ENCODE data around the gene DAP3.
A peak's percentile ranks its signal among the peaks of the same experiment; 100 is the strongest.
"Not testable (repeated sequence)": the region's sequence is repeated elsewhere in the genome, so short reads cannot be mapped to it uniquely, and the experiment has no call there.

Gene DAP3

DNA sequence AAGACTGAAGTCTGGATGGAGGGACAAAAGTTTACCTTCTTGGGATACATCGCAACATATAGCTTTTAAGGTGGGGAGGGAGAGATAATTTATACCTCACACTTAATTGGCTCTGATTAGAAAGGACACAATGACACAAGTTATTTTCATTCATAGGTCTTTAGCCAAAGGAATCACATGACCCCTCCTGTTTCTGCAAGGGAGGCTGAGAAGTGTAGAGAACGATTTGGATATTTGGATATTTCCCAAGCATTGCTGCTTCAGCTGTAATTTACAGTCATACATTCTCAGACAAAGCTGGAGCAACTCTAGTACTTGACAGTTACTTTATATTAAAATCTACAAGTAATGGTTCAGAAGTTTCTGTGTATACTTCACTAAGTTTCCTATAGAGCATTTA, 24.2 kb downstream of the DAP3 start:
- DNase-seq (ENCODE audit: low read depth) = no peak
- H3K4me3 ChIP-seq (ENCODE audit: low read depth, low read length) = no peak overlapping the region
- TF ChIP-seq, protein P1, sequence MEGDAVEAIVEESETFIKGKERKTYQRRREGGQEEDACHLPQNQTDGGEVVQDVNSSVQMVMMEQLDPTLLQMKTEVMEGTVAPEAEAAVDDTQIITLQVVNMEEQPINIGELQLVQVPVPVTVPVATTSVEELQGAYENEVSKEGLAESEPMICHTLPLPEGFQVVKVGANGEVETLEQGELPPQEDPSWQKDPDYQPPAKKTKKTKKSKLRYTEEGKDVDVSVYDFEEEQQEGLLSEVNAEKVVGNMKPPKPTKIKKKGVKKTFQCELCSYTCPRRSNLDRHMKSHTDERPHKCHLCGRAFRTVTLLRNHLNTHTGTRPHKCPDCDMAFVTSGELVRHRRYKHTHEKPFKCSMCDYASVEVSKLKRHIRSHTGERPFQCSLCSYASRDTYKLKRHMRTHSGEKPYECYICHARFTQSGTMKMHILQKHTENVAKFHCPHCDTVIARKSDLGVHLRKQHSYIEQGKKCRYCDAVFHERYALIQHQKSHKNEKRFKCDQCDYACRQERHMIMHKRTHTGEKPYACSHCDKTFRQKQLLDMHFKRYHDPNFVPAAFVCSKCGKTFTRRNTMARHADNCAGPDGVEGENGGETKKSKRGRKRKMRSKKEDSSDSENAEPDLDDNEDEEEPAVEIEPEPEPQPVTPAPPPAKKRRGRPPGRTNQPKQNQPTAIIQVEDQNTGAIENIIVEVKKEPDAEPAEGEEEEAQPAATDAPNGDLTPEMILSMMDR (conservative IDR thresholded peaks at IDR 0.05; ENCODE audit: low read depth, low read length) = no peak

DNA sequence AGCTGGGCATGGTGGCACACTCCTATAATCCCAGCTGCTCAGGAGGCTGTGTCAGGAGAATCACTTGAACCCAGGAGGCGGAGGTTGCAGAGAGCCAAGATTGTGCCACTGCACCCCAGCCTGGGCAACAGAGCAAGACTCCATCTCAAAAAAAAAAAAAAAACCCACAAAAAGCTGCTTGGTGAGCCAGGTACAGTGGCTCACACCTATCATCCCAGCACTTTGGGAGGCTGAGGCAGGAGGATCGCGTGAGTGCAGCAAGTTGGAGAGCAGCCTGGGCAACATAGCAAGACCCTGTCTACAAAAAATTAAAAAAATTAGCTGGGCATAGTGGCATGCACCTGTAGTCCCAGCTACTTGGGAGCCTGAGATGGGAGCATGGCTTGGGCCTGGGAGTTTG, 26.2 kb downstream of the DAP3 start:
- DNase-seq (ENCODE audit: low read depth); H3K4me3 ChIP-seq (ENCODE audit: low read depth, low read length): not testable (repeated sequence)

DNA sequence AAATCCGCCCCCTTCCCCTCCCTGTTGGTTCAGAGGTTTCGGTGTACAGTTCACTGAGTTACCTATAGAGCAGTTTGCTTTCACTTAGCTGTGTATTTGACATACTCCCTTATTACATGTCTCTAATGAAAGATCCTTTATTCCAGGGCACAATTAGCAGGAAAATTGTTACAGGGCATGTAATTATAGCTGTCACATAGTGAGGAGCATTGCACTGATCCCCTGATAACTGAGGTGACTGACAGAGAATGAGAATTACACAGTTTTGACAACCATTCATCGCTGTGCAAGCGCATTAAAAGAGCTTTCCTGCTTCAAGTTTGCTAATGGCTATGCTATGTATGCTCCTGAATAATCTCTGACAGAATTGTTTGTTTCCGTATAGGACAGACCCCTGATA, 26.9 kb downstream of the DAP3 start:
- TF ChIP-seq, protein P1 (conservative IDR thresholded peaks at IDR 0.05; ENCODE audit: low read depth, low read length) = no peak
- DNase-seq (ENCODE audit: low read depth) = no peak

DNA sequence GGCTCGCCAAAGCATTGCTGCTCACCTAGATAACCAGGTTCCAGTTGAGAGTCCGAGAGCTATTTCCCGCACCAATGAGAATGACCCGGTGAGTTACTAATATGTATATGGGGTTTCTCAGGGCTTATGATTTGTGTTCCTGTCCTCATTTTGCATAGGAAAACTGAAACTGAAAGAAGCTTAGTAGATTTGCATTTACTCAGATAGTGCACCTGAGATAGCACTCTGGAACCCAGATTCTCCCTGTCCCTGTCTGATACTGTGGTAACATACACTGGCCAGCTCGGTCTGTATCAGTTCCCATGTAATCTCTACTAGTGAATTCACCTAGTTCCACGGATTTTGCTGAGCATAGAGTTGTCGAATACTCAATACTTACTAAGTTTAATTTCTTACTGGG, 28.1 kb downstream of the DAP3 start:
- TF ChIP-seq, protein P1 (conservative IDR thresholded peaks at IDR 0.05; ENCODE audit: low read depth, low read length) = no peak
- no peak for DNase-seq (ENCODE audit: low read depth)
- no peak overlapping the region for H3K4me3 ChIP-seq (ENCODE audit: low read depth, low read length)

More for the DNA sequence above, 26.9 kb downstream of the DAP3 start:
- H3K4me3 ChIP-seq (ENCODE audit: low read depth, low read length) = no peak overlapping the region

DNA sequence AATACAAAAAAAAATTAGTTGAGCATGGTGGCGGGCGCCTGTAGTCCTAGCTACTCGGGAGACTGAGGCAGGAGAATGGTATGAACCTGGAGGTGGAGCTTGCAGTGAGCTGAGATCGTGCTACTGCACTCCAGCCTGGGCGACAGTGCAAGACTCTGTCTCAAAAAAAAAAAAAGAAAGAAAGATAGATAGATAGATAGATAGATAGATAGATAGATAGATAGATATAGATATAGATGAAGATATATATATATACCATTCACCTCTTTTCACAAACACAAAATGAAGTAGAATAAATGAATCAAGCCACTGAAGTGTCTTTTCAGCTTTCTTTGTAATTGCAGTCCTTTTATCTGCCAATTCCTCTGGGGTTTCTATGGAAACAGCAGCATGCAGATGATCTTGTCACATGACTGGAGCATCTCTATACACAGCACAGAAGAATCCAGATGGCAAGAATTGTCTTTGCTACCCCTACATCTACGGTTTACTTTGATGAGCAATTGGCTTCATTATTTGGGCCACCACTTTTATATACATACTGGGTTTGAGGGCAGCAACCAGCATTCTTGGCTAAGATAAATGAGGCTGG, 29.7 kb downstream of the DAP3 start:
- DNase-seq (ENCODE audit: low read depth); H3K4me3 ChIP-seq (ENCODE audit: low read depth, low read length): not testable (repeated sequence)

DNA sequence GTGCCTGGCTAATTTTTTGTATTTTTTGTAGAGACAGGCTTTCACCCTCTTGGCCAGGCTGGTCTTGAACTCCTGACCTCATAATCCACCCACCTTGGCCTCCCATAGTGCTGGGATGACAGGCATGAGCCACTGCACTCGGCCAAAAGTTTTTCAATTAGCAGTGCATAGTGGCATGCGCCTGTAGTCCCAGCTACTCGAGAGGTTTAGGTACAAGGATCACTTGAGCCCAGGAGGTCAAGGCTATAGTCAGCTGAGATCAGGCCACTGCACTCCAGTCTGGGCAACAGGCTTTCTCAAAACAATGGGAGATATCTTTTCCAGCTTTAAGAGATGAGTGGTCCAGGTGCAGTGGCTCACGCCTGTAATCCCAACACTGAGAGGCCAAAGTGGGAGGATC, 30.8 kb downstream of the DAP3 start:
- H3K4me3 ChIP-seq (ENCODE audit: low read depth, low read length) = no peak overlapping the region
- TF ChIP-seq, protein P1 (conservative IDR thresholded peaks at IDR 0.05; ENCODE audit: low read depth, low read length) = no peak
- no peak for DNase-seq (ENCODE audit: low read depth)

DNA sequence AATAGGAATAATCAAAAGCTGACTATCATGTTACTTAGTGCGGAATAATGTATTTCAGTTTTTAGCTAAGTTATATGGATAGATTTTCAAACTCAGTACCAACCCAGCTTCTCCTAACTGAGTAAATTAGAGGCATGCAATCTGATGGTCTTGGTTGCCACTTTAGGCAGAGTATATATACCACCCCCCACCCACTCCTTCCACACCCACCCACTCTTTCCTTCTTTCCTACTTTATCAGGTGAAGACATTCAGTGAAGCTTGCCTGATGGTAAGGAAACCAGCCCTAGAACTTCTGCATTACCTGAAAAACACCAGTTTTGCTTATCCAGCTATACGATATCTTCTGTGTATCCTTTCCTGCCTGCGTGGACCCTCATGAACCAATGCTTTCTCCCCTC, 36.3 kb downstream of the DAP3 start:
- H3K4me3 ChIP-seq (ENCODE audit: low read depth, low read length) = no peak overlapping the region
- TF ChIP-seq, protein P1 (conservative IDR thresholded peaks at IDR 0.05; ENCODE audit: low read depth, low read length) = no peak
- no peak for DNase-seq (ENCODE audit: low read depth)

DNA sequence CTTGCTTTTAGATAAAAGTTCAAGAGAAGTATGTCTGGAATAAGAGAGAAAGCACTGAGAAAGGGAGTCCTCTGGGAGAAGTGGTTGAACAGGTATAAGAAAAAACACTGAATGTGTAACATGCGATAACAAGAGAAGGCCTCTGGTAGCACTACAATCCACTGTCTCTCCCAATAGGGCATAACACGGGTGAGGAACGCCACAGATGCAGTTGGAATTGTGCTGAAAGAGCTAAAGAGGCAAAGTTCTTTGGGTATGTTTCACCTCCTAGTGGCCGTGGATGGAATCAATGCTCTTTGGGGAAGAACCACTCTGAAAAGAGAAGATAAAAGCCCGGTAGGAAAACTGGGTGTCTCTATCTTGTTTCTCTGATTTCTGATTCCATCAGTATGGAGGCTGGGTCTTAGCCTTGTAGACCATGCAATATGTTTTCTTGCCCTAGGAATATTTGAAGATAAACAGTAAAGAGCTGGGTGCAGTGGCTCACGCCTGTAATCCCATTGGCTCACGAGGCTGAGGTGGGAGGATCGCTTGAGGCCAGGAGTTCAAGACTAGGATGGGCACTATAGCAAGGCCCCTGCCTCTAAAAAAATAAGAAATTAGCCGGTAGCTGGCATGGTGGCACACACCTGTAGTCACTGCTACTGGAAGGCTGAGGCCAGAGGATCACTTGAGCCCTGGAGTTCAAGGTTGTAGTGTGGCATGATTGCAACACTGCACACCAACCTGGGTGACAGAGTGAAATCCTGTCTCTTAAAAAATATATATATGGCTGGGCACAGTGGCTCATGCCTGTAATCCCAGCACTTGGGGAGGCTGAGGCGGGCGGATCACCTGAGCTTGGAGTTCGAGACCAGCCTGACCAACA, 40.4 kb downstream of the DAP3 start:
- peak; percentile 87 for DNase-seq (ENCODE audit: low read depth)
- no peak overlapping the region for H3K4me3 ChIP-seq (ENCODE audit: low read depth, low read length)
- TF ChIP-seq, protein P1 (conservative IDR thresholded peaks at IDR 0.05; ENCODE audit: low read depth, low read length) = peak; percentile 82
